Urothelium cell line (cell line): ENCODE results near the gene PSMB3.
A peak's percentile ranks its signal among the peaks of the same experiment; 100 is the strongest.

ENCODE experiments used
- DNase-seq: peaks from one replicate; pipeline ENCODE4 v3.0.0; 2011; ENCODE audit warnings: low spot score, mixed read lengths
- FAIRE-seq: peaks from 2 replicates; lab custom pipeline; 2011; peaks lifted over from hg19 to GRCh38; lab: Jason Lieb, UNC

PSMB3 gene

DNA sequence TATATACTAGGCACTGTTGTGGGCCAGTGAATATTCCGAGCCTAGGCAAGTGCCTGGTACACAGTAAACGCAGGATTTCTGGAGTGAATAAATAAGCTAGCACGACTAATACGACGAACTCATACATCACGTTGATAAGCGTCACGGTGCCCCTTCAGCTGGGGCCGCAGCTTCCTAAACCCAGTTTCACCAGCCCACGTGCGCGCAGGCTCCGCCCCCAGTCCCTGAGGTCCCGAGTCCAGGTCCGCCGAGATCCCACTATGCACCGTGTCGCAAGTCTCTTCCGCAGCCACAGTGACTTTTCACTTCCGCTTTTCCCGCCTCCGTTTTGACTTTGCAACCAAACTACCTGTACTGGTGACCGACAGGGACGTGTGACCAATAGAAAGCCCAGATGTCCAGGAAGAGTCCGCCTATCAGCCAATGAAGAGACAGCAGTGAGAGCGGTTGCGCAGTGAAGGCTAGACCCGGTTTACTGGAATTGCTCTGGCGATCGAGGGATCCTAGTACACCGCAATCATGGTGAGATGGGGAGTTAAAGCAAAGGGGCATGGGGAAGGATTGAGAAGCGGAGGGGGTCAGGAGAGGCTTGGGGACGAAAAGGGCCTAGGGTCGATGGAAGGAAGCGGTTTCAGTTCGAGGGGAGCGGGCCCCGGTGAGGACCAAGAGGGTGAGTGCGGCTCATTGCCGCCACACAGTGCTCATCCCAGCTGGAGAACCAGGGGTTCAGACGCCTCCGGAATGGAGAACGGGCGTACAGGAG, at the start of gene PSMB3:
Gene PSMB3 (plus strand): TSS at position 434 of the 763 bp plus-strand sequence. CDS start 86 bp downstream, at position 520.
- peak; percentile 98 for DNase-seq
- FAIRE-seq, result no peak

DNA sequence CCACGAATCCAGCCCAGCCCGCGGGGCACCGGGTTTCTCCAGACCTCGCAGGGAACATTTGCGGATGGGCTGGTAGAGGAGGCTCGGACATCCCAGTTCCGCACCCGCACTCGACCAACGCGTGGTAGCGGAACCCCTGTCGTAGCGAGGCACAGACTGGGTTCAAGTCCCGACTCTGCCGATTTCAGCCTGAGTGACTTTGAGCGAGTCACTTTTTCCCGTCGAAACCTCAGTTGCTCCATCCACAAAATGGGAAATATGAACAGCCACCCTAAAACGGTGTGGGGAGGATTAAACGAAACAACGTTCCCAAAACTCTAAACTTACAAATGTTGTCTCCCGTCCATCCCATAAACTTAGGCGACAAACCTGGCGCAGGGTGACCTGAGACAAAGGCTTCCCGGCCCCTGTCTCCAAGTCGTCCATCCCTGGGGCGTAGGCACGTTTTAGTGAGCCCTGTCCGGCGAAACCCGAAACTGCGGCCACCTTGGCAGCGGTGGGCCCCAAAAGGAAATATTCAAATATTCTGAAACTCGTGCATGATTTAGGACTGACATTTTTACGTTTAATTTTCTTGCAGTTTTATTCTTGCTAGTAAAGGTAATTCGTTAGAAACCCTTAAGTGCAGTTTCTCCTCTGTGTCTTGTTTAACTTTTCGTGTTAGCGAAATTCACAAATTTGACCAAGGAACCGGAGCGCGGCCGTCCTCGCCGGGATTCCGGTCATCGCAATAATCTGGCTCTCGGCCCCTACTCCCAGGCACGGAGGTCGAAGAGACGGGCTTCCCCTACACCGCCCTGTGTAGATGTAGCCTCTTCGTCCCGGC, 49.4 kb upstream of the PSMB3 start:
- no peak for FAIRE-seq
- DNase-seq, result no peak

DNA sequence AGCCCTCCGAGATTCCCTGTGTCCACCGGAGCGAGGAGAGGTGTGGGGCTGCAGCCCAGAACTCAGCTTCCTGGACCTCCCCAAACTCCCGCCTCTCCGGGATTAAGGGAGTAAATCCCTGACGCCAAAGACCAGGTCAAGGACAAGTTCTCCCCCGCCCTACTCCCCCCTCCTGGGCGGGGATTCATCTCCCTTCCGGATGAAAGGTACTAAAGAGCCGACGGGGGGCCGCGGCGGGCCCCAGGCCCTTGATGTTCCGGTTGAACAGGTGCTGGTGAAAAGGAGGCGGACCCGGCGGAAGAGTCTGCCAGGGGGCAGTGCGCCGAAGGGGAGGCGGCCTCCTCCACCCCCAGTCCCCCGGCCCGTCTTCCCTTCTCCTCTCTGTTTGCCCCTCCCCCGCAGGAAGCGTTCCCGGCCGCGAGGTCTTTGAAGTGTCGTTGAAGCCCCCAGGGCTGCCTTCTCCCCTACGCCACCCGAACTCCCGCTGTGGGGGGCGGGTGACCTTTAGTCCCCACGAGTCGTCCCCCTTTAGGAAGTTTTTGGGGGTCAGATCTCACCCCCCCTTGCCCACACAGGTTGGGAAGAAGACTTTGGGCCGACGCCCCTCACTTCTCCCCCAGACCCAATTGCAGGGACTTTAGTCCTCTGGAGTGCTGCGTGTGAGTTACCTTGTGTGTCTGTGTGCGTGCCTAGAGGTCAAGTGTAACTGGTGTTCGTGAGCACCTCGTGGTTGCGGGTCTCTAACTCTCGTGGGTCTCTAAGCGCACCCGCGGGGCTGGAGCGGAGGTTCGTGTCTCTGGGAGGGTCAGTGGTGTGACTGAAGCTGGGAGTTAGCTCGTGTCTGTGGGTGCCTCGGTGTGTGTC, 48.6 kb upstream of the PSMB3 start:
- FAIRE-seq, result no peak
- no peak for DNase-seq

DNA sequence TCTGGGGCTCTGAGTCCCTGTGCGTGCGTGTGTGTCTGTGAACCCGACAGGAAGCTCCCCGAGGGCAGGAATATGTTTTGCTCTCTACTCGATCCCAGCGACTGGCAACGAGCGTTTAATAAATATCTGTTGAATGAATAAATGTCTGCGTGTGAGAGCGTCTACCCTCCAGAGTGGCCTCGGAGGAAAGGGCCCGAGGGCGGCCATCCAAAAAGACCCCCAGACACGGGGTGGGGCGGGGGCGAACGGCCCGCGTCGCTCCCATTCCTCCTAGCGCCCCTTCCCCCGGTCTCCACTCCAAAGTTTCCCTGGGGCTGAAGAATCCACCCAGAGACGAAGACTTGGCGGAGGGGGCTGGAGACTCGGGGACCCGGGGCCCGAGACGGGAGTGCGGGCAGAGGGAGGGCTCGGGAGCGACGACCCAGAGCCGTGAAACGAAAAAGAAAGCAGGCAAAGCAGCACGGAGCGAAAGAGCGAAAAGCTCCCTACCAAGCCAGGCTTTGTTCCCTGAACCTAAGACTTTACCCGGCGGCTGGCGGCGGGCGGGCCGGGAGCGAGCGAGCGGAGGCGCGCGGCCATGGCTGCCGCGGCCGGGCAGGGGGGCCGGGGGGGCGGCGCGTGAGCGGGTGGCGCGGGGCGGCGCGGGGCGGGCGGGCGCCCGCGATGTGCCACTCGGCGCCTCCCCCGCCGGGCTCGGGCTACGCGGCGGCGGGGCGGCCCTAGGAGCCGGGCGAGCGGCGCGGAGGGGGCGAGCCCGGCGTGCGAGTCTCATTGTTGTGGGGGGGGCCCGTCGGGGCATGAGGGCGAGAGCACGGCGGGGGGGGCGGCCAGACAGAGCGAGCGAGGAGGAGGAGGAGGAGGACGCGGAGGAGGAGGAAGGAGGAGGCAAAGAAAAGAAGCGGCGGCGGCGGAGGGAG, 47.7 kb upstream of the PSMB3 start, which contains the start of gene MLLT6:
Gene MLLT6 (plus strand): TSS at position 668 of the 917 bp plus-strand sequence. CDS start 360 bp downstream, outside the sequence.
- no peak for FAIRE-seq
- DNase-seq, result peak; percentile 92

DNA sequence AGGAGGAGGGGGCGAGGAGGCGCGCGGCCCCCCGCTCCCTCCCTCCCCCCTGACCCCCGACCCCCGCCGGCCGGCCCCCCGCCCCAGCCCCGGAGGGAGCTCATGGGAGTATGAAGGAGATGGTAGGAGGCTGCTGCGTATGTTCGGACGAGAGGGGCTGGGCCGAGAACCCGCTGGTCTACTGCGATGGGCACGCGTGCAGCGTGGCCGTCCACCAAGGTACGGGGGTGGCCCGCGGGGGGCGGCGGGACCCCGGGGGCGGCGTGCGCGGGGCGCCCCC, 47.1 kb upstream of the PSMB3 start:
- DNase-seq (no peak), FAIRE-seq (no peak)

DNA sequence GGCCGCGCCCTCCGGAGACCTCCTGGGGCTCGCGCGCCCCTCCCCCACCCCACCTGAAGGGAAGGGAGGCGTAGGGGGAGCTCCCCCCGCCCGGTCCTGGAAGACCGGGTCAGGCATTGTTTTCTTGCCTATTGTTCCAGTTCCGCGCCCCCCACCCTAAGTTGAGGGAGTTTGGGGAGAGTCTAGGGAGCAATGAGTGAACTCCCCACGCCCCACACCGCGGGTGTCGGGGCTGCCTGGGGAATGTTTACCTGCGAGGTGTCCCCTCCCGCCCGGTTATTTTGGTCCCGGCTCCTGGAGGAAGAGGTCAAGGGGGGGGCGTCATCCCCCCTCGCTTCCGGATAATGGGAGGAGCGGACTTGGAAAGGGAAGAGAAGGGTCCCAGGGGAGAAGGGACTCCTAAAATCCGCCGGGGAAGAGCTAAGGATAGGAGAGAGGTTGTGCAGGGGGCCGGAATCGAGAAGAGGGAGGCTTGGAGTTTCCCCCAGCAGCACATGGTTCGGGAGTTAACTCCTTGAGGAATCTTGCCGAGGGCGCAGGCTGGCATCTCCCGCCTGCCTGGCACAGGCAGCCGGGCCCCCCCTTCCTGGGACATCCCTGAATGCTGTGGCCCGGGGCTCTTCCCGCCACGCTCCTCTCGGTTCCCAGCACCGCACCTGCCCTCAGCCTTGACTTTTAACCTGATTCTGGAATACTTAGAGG, 46.6 kb upstream of the PSMB3 start:
- DNase-seq (peak; percentile 77), FAIRE-seq (no peak)

DNA sequence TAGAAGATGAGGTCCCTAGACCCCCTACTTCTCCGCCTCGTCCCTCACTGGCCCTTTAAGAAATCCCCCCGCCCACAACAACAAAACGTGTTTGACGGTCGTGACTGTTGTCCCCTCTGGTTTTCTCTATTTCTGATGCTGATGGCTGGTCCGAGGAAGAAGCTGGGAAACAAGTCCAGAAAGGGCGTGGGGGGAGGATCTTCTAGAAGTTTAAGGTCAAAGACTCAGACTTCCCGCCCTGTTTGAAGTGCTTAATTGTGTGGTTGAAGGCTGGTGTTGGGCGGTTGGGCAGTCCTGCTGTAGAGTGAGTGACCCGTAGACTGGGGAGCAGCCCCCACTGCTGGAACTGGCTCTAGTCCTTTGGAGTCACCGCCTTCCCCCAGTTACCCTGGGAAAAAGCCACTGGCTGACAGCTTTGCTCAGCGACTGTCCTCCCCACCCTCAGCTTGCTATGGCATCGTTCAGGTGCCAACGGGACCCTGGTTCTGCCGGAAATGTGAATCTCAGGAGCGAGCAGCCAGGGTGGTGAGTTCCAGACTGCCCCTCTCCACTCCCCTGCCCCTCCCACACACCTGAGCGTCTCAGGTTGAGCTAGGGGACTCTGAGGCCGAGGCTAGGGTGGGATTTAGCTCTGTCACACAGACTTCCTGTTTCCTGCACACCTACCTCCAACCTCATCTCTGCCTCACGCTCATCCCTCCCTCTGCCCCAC, 45.9 kb upstream of the PSMB3 start:
- FAIRE-seq, result no peak
- DNase-seq, result no peak

DNA sequence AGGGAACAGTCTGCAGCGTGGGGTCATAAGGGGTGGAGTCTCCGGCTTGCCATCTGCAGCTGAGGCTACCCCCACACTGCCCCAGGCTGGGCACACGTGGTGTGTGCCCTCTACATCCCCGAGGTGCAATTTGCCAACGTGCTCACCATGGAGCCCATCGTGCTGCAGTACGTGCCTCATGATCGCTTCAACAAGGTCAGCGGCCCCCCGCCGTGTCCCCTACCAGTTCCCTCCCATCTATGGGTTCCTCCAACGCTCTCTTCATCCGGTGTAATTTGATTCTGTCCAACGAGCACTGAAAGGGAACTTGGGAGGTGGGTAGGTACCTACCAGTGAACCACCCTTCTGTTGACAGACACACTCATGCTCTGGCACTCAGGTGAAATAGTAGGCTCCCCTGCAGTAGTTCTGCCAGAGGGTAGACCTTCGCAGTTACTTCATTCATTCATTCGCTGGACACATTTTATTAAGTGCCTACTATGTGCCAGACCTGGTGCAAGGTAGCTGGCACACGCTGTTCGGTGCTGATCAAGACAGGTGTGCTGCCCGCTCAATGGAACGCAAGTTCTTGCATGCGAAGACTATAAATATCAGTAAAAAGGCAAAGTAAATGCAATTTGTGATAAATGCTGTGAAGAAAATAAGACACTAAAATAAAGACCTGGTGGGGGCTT, 44.7 kb upstream of the PSMB3 start:
- DNase-seq, result no peak
- FAIRE-seq, result no peak

DNA sequence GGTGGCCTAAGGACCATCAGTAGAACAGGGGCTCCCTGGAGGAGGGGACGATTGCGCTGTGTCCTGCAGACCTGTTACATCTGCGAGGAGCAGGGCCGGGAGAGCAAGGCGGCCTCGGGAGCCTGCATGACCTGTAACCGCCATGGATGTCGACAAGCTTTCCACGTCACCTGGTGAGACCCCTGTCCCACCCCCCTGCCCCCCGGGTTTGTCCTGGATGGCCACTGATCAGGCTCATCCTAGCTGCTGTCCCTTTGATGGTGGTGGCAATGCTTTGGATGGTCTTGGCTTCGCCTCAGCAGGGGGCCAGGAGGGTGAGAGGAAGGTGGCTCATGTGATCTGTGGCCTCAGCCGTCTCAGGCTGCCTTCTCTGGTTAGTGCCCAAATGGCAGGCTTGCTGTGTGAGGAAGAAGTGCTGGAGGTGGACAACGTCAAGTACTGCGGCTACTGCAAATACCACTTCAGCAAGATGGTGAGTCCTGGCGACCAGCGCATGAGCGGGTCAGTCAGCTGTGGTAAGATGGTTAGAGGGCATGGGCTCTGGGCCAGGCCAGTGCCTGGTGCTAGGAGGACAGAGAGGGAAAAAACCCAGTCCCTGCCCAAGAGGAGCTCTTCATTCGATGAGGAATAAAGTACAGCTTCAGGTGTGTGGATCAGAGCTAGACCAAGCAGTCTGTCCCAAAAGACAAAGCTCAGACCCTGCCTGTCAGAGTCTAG, 43.3 kb upstream of the PSMB3 start:
- no peak for FAIRE-seq

DNA sequence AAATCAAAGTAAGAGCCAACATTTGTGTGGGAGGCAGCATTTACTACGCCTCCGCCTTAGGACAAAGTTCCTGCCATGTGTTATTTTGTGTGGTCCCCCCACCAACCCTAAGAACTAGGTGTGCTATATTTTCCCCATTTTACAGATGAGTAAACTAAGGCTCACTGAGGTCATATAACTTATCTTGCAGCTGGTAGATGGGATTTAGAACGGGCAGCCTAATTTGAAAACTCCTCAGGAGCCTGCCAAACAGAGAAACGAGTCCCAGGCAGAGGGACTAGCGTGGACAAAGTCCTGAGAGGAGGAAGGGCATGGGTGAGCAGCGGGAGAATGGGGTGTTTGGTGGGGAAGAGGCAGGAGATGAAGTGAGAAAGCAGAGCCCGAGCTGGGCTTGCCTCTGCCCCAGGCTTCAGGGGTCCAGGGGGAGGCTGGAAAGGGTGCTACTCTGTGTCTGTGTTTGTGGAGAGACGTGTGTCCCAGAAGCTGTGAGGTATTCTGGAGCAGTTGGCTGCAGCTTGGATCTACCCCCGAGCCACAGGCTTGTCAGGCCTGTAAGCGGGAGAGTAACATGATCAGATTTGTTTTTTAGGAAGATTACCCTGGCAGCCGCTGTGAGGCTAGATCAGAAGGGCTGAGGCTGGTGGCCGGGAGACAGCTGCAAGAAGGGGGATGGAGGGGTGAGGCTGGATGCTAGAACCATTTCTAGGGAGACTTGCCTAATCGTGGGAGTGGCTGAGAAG, 42.5 kb upstream of the PSMB3 start:
- DNase-seq, result no peak
- FAIRE-seq, result no peak

More for the DNA sequence above, 43.3 kb upstream of the PSMB3 start:
- DNase-seq, result no peak

DNA sequence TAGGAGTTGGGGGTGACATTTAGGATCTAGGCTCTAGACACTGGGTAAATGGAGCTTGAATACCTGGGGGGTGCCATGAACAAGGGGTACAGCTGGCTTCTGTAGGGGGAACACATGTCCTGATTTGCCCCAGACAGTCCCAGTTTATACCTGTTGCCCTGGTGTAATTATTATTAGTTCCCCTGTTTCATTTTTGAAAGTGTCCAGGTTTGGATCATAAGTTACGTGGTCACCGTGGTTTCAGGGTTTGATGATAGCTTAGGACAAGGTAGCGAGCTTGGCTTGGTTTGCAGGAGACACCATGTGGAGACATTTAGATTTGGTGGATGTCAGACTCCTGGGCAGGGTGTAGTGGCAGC, 42.0 kb upstream of the PSMB3 start:
- no peak for FAIRE-seq
- no peak for DNase-seq

DNA sequence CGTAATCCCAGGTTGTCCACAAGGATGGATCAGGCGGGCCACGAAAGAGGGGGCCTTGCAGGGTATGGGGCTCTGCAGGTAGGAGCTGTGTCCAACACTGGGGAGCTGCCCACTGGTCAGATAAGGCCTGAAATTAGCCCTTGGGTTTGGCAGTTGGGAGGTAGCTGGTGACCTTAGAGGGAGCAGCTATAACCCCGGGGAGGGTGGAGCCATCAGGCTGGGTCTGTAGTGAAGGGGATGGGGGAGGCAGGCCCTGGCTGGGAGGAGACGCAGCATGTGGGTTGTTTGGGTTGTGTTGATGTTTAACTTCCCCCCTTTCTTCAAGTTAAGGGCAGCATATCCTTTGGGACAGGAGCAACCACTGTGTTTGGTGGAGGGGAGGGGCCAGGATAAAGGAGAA, 41.6 kb upstream of the PSMB3 start:
- FAIRE-seq, result no peak

DNA sequence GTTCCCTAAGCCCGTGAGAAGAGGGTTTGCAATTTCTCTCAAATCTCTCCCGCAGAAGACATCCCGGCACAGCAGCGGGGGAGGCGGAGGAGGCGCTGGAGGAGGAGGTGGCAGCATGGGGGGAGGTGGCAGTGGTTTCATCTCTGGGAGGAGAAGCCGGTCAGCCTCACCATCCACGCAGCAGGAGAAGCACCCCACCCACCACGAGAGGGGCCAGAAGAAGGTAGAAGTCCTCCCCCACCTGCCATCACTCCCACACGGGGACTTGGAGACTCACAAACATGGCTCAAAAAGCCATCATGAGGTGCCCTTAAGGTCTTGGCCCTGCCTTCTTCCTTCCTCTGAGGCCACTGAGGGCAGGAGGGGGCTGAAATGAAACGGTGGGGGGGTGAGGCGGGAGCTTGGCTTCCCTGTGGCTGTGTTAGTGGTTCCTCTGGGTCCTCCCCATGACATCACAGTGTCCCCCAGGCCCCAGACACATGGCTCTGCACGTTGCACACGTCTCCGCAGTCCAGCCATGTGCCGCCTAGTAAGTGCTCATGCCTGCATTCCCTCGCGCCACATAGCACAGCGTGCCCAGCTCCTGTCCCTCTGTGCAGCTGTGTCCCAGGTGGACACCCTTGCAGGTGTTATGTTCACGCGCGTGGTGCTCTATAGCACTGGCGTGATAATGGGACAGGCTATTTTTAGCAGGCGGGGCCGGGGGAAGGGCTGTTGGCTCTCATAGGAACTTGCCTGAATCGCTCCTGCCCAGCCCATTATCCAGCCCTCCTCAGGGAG, 40.6 kb upstream of the PSMB3 start:
- DNase-seq (no peak), FAIRE-seq (no peak)

More for the DNA sequence above, 41.6 kb upstream of the PSMB3 start:
- no peak for DNase-seq

DNA sequence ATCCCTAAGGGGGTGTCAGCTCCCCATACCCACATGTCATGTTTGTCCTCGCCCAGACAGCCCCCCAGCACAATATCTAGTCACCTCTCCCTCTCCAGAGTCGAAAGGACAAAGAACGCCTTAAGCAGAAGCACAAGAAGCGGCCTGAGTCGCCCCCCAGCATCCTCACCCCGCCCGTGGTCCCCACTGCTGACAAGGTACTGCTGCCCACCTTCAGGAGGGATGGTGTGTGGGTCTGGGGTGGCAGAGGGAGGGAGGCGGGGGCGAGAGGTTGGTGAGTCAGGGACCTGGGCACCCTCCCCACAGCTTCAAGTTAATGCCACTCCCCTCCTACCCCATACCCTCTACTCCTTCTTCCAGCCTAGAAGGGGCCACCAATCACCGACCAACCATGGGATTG, 39.9 kb upstream of the PSMB3 start:
- DNase-seq (no peak), FAIRE-seq (no peak)

DNA sequence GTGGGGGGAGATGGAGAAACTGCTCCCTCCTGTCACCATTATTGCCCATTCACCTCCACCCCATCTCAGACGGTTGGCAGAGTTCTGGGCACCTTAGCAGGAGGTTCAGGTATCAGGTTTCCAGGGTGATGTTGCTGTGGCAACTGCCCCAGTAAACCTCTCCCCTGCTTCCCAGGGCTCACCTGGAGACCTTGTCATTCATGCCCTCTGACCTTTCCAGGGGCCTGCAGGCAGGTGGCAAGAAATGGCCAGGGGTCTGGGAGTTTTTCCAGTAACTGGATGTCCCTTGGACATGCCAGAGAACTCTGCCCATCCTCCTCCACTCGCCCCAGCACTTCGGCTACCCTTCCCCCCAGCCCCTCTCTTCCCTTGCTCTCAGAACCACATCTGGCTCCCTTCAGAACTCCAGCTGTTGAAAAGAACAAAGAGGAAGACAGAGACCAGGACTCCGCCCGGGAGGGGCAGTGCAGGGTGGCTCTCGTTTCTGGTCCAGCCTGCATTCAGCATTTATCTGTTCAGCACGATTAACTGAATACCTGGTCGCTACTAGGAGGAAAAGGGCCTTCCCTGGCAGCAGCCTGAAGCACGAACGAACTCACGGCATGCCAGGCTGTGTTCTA, 39.0 kb upstream of the PSMB3 start:
- DNase-seq (no peak), FAIRE-seq (no peak)
